Osteocyte (in vitro differentiated cells): ENCODE measurements around the gene TRIM46. TPM values are rescaled to one million over a fixed set of nuclear protein-coding genes. Genes with fewer than 3 reads are reported as not detected.

ENCODE experiments used
- DNase-seq: peaks from one replicate; pipeline ENCODE4 v3.0.0; 2021; ENCODE audit warnings: mixed read lengths; ENCODE audit not compliant: unreplicated experiment; ENCODE audit errors: extremely low spot score
- H3K27ac Mint-ChIP-seq: one replicate; pipeline ENCODE4 v1.8.0; 2021; ENCODE audit warnings: mild to moderate bottlenecking, mixed read lengths; ENCODE audit not compliant: unreplicated experiment
- H3K27me3 Mint-ChIP-seq: one replicate; pipeline ENCODE4 v1.8.0; 2021; ENCODE audit warnings: mixed read lengths; ENCODE audit not compliant: unreplicated experiment
- H3K36me3 Mint-ChIP-seq: one replicate; pipeline ENCODE4 v1.8.0; 2021; ENCODE audit warnings: mixed read lengths; ENCODE audit not compliant: unreplicated experiment
- H3K4me1 Mint-ChIP-seq: one replicate; pipeline ENCODE4 v1.8.0; 2021; ENCODE audit warnings: mixed read lengths; ENCODE audit not compliant: unreplicated experiment
- H3K4me3 Mint-ChIP-seq: one replicate; pipeline ENCODE4 v1.8.0; 2021; ENCODE audit warnings: mild to moderate bottlenecking, moderate library complexity, mixed read lengths; ENCODE audit not compliant: unreplicated experiment
- H3K9me3 Mint-ChIP-seq: one replicate; pipeline ENCODE4 v1.8.0; 2021; ENCODE audit warnings: mixed read lengths; ENCODE audit not compliant: unreplicated experiment
- CTCF ChIP-seq: fragments of 200-600 bp; sonication (generic); IDR thresholded peaks from 2 replicates; pipeline ENCODE4 v1.5.0; 2021; ENCODE audit warnings: antibody characterized with exemption, mild to moderate bottlenecking, moderate library complexity
- total RNA-seq: library from RNA; stranded (reverse); gene quantifications from 2 replicates; pipeline ENCODE4 v1.2.1, GENCODE V29; 2021

The TRIM46 gene
- total RNA-seq, 1 donor from 2014 or later, result 7.7 TPM

DNA sequence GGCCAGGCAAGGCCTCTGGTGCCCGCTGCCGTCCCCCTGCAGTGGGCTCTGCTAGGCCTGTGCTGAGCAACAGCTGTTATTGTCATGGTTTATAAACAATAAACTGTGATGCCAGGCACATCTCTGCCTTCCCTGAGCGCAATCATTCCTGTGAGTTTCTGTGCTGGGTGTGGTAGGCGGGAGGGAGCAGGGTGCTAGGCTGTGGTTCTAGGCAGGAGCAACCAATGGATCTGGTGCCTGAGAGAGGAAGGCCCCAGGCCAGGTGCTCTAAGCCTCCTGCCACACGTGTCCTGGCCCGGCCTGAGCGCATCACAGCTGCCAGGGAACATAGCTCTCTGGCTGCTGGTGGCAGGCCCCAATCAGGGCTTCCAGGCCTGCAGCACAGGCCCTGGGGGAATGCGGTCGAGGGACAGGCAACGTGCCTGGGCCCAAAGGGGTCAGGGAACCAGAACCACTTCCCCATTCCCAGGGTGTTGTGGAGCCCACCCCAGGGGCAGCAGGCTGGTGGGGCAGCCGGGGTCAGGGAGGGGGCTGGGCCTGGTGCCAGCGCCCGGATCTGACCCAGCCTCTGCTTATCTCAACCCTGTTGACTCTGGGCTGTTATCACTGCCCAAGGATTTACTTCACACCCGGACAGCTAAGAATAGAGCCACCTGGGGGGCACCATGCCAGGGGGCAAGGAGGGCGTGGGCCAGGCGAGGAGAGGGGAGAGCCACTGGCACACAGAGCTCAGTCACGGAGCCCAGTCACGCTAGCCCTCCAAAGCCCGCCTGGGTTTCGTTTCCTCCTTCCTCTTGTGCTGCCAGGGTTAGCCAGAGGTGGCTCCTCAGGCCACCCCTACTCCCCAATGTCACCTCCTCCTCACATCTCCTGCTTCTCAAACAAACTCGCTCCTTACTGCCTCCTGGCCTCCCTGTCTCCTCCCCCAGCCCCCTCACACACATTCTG, 11.5 kb downstream of the TRIM46 start:
- Mint-ChIP-seq H3K27me3 (no peaks in the 10 kb centered on the region), H3K36me3 (peaks cover 9% of the 10 kb centered on the region), H3K27ac (no peak overlapping the region), H3K4me1 (peaks cover 12% of the 10 kb centered on the region), H3K4me3 (no peak overlapping the region), H3K9me3 (no peaks in the 10 kb centered on the region)
- no peak for DNase-seq
- TF ChIP-seq CTCF, result no peak

- Mint-ChIP-seq H3K27me3 (no peaks in the 10 kb centered on the region), H3K27ac (no peak overlapping the region)
These were observed 12.1 kb downstream of the TRIM46 start for GRCh38 chr1:155185783-155186066.

GRCh38 chr1:155186067-155186793, 12.6 kb downstream of the TRIM46 start:
- no peak for TF ChIP-seq CTCF
- DNase-seq, result no peak
- Mint-ChIP-seq H3K4me3 (no peak overlapping the region), H3K36me3 (peaks cover 8% of the 10 kb centered on the region), H3K27me3 (no peaks in the 10 kb centered on the region), H3K4me1 (peaks cover 12% of the 10 kb centered on the region), H3K27ac (no peak overlapping the region), H3K9me3 (no peaks in the 10 kb centered on the region)

More at GRCh38 chr1:155185783-155186066, 12.1 kb downstream of the TRIM46 start:
- H3K9me3 Mint-ChIP-seq, result no peaks in the 10 kb centered on the region
- H3K4me1 Mint-ChIP-seq, result peaks cover 12% of the 10 kb centered on the region
- H3K4me3 Mint-ChIP-seq, result no peak overlapping the region
- H3K36me3 Mint-ChIP-seq, result peaks cover 9% of the 10 kb centered on the region
- no peak for TF ChIP-seq CTCF
- DNase-seq, result no peak

DNA sequence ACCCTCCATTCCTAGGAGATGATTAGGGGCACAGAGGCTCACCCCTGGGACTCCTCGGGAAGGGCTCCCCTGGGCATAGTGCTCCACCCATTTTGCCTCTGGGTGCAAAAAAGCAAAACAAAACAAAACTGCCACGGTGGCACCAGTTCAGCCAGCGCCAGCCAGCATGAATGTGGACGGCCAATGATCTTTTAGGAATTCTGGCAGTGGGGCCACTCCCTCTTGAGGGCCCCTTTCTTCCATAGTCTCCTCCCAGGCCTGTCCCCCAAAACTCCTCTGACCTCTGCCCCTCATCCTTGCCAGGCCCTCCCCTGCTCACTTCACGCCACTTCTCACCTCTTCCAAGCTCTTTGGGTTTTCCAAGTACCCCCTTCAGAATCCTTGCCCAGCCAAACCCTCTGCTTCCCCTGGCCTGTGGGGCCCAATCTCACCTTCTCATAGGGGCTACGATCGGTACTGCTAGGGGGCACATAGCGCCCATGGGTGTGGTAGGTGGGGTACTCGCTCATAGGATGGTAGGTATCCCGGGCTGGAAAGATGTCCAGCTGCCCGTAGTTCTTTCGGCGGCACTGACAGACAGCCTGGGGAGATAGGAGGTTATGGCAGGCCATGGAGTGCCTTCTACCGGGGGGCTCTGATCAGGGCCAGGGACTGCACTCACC, 13.3 kb downstream of the TRIM46 start:
- peaks cover 7% of the 10 kb centered on the region for H3K36me3 Mint-ChIP-seq
- TF ChIP-seq CTCF, result no peak
- H3K27ac Mint-ChIP-seq, result no peak overlapping the region
- no peaks in the 10 kb centered on the region for H3K9me3 Mint-ChIP-seq
- no peak overlapping the region for H3K4me3 Mint-ChIP-seq
- H3K4me1 Mint-ChIP-seq, result peaks cover 12% of the 10 kb centered on the region
- H3K27me3 Mint-ChIP-seq, result no peaks in the 10 kb centered on the region
- DNase-seq, result no peak
